SU-DHL-6 (cell line): ENCODE measurements around the gene FBN2.
"Not testable (repeated sequence)": the region's sequence is repeated elsewhere in the genome, so short reads cannot be mapped to it uniquely, and the experiment has no call there.

ENCODE experiments used
- EZH2phosphoT487 ChIP-seq: fragments of 200-600 bp; sonication (generic), shearing (Covaris generic); conservative IDR thresholded peaks from 2 replicates; pipeline ENCODE4 v1.6.1; 2018; ENCODE audit warnings: mild to moderate bottlenecking, antibody characterized with exemption, low read length, moderate library complexity, mixed read lengths
- TF ChIP-seq, protein P1 (sequence below): fragments of 200-600 bp; sonication (generic); IDR thresholded peaks from one replicate; pipeline ENCODE4 v1.5.1; 2017; ENCODE audit warnings: antibody characterized with exemption, mild to moderate bottlenecking, low read length, moderate library complexity; ENCODE audit not compliant: insufficient read depth, poor library complexity, severe bottlenecking

DNA sequence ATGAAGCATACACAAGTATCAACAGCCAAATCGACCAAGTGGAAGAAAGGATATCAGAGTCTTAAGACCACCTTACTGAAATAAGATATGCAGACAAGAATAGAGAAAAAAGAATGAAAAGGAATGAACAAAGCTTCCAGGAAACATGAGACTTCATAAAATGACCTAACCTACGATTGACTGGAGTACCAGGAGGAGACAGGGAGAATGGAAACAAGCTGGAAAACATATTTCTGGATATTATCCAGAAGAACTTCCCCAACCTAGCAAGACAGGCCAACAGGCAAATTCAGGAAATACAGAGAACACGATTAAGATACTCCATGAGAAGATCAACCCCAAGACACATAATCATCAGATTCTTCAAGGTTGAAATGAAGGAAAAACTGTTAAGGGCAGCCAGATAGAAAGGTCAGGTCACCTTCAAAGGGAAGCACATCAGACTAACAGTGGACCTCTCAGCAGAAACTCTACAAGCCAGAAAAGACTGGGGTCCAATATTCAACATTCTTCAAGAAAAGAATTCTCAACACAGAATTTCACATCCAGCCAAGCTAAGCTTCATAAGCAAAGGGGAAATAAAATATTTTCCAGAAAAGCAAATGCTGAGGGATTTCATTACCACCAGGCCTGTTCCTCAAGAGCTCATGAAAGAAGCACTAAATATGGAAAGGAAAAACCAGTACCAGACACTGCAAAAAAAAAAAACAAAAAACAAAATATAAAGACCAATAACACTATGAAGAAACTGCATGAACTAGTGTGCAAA, 80.7 kb downstream of the FBN2 start:
- TF ChIP-seq, protein P1, sequence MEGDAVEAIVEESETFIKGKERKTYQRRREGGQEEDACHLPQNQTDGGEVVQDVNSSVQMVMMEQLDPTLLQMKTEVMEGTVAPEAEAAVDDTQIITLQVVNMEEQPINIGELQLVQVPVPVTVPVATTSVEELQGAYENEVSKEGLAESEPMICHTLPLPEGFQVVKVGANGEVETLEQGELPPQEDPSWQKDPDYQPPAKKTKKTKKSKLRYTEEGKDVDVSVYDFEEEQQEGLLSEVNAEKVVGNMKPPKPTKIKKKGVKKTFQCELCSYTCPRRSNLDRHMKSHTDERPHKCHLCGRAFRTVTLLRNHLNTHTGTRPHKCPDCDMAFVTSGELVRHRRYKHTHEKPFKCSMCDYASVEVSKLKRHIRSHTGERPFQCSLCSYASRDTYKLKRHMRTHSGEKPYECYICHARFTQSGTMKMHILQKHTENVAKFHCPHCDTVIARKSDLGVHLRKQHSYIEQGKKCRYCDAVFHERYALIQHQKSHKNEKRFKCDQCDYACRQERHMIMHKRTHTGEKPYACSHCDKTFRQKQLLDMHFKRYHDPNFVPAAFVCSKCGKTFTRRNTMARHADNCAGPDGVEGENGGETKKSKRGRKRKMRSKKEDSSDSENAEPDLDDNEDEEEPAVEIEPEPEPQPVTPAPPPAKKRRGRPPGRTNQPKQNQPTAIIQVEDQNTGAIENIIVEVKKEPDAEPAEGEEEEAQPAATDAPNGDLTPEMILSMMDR = not testable (repeated sequence)
- TF ChIP-seq EZH2phosphoT487 = not testable (repeated sequence)
